Measurements from ENCODE around the gene ASB8.
"Not testable (repeated sequence)": the region's sequence is repeated elsewhere in the genome, so short reads cannot be mapped to it uniquely, and the experiment has no call there.

ASB8 gene

GRCh38 chr12:48118284-48118871 lies 38.9 kb downstream of the ASB8 start:
- Histone ChIP-seq H3K9me3 (ENCODE audit: control insufficient read depth, insufficient read depth, low read length) (no peaks in the 10 kb centered on the region), H3K27me3 (ENCODE audit: control insufficient read depth, low read length) (no peaks in the 10 kb centered on the region), H4K20me1 (ENCODE audit: control insufficient read depth, insufficient read depth, low read depth, low read length) (no peaks in the 10 kb centered on the region), H3K79me2 (ENCODE audit: control insufficient read depth, low read length) (peaks cover 35% of the 10 kb centered on the region), H3K4me2 (ENCODE audit: low read length) (peak overlapping the region; percentile 86), H3K9me2 (replicated peaks; ENCODE audit: control insufficient read depth, low read length) (no peaks in the 10 kb centered on the region), H3F3A (ENCODE audit: control insufficient read depth, insufficient read depth) (peaks cover 3% of the 10 kb centered on the region), H3K4me1 (ENCODE audit: control insufficient read depth, low read length) (peaks cover 32% of the 10 kb centered on the region), H3K4me3 (ENCODE audit: low read length) (peak overlapping the region; percentile 94), H3K36me3 (ENCODE audit: control insufficient read depth, low read length) (peaks cover 32% of the 10 kb centered on the region), H3K27ac (ENCODE audit: low read depth, low read length) (peak overlapping the region; percentile 64; the same call in 1 of the 2 replicates)
- TF ChIP-seq CTCF (IDR thresholded peaks at IDR 0.05; ENCODE audit: low read depth, low read length, poor library complexity, severe bottlenecking) (no peak), EZH2phosphoT487 (IDR thresholded peaks at IDR 0.05; ENCODE audit: borderline replicate concordance, low read length) (no peak)

GRCh38 chr12:48115957-48116356 lies 41.4 kb downstream of the ASB8 start:
- Histone ChIP-seq H3K36me3 (ENCODE audit: control insufficient read depth, low read length) (peaks cover 7% of the 10 kb centered on the region), H3K4me3 (ENCODE audit: low read length) (no peak overlapping the region), H3K27me3 (ENCODE audit: control insufficient read depth, low read length) (no peaks in the 10 kb centered on the region), H3K4me2 (ENCODE audit: low read length) (no peak overlapping the region), H3K4me1 (ENCODE audit: control insufficient read depth, low read length) (peaks cover 23% of the 10 kb centered on the region), H4K20me1 (ENCODE audit: control insufficient read depth, insufficient read depth, low read depth, low read length) (no peaks in the 10 kb centered on the region), H3K9me2 (replicated peaks; ENCODE audit: control insufficient read depth, low read length) (no peaks in the 10 kb centered on the region), H3K9me3 (ENCODE audit: control insufficient read depth, insufficient read depth, low read length) (no peaks in the 10 kb centered on the region), H3K79me2 (ENCODE audit: control insufficient read depth, low read length) (peaks cover 19% of the 10 kb centered on the region), H3K27ac (ENCODE audit: low read depth, low read length) (no peak overlapping the region), H3F3A (ENCODE audit: control insufficient read depth, insufficient read depth) (peaks cover 3% of the 10 kb centered on the region)
- no peak for TF ChIP-seq EZH2phosphoT487 (IDR thresholded peaks at IDR 0.05; ENCODE audit: borderline replicate concordance, low read length)
- TF ChIP-seq CTCF (IDR thresholded peaks at IDR 0.05; ENCODE audit: low read depth, low read length, poor library complexity, severe bottlenecking), result no peak

GRCh38 chr12:48111312-48111693 lies 46.0 kb downstream of the ASB8 start:
- H3K4me2 ChIP-seq (ENCODE audit: low read length); H3K27me3 ChIP-seq (ENCODE audit: control insufficient read depth, low read length); H4K20me1 ChIP-seq (ENCODE audit: control insufficient read depth, insufficient read depth, low read depth, low read length); H3K9me2 ChIP-seq (replicated peaks; ENCODE audit: control insufficient read depth, low read length); H3K36me3 ChIP-seq (ENCODE audit: control insufficient read depth, low read length); H3K4me3 ChIP-seq (ENCODE audit: low read length); H3K27ac ChIP-seq (ENCODE audit: low read depth, low read length); H3K9me3 ChIP-seq (ENCODE audit: control insufficient read depth, insufficient read depth, low read length): not testable (repeated sequence)
- Histone ChIP-seq H3K4me1 (ENCODE audit: control insufficient read depth, low read length) (peaks cover 24% of the 10 kb centered on the region), H3F3A (ENCODE audit: control insufficient read depth, insufficient read depth) (peaks cover 15% of the 10 kb centered on the region), H3K79me2 (ENCODE audit: control insufficient read depth, low read length) (peaks cover 12% of the 10 kb centered on the region)

- peaks cover 4% of the 10 kb centered on the region for H3K36me3 ChIP-seq (ENCODE audit: control insufficient read depth, low read length)
- H3F3A ChIP-seq (ENCODE audit: control insufficient read depth, insufficient read depth), result peaks cover 16% of the 10 kb centered on the region
- H3K4me1 ChIP-seq (ENCODE audit: control insufficient read depth, low read length), result peaks cover 24% of the 10 kb centered on the region
- H3K4me3 ChIP-seq (ENCODE audit: low read length), result no peak overlapping the region
- H4K20me1 ChIP-seq (ENCODE audit: control insufficient read depth, insufficient read depth, low read depth, low read length), result no peaks in the 10 kb centered on the region
- TF ChIP-seq EZH2phosphoT487 (IDR thresholded peaks at IDR 0.05; ENCODE audit: borderline replicate concordance, low read length), result no peak
- TF ChIP-seq CTCF (IDR thresholded peaks at IDR 0.05; ENCODE audit: low read depth, low read length, poor library complexity, severe bottlenecking), result no peak
- H3K27me3 ChIP-seq (ENCODE audit: control insufficient read depth, low read length), result no peaks in the 10 kb centered on the region
- H3K79me2 ChIP-seq (ENCODE audit: control insufficient read depth, low read length), result peaks cover 14% of the 10 kb centered on the region
- H3K9me3 ChIP-seq (ENCODE audit: control insufficient read depth, insufficient read depth, low read length), result no peaks in the 10 kb centered on the region
- H3K4me2 ChIP-seq (ENCODE audit: low read length), result no peak overlapping the region
- H3K27ac ChIP-seq (ENCODE audit: low read depth, low read length), result no peak overlapping the region
- H3K9me2 ChIP-seq (replicated peaks; ENCODE audit: control insufficient read depth, low read length), result no peaks in the 10 kb centered on the region
Observed at GRCh38 chr12:48110691-48111311, 46.5 kb downstream of the ASB8 start.
